ENCODE measurements around the gene LSM6.

LSM6 gene

GRCh38 chr4:146142768-146143167 is 32.8 kb upstream of the LSM6 start:
- H3K4me1 ChIP-seq (ENCODE audit: low read depth, poor library complexity, severe bottlenecking): no peaks in the 10 kb centered on the region

GRCh38 chr4:146143888-146144287 is 31.6 kb upstream of the LSM6 start:
- no peak overlapping the region for H2AFZ ChIP-seq (ENCODE audit: low read depth)
- H3K4me3 ChIP-seq (IDR thresholded peaks at IDR 0.05; ENCODE audit: insufficient read depth, low read depth, low read length): no peak overlapping the region
- no peak overlapping the region for H3K9ac ChIP-seq
- H3K36me3 ChIP-seq (ENCODE audit: insufficient read depth): no peaks in the 10 kb centered on the region
- no peaks in the 10 kb centered on the region for H3K4me1 ChIP-seq (ENCODE audit: low read depth, poor library complexity, severe bottlenecking)
- TF ChIP-seq CTCF (conservative IDR thresholded peaks at IDR 0.05; ENCODE audit: low read depth, low read length): no peak
- no peaks in the 10 kb centered on the region for H3K27me3 ChIP-seq (ENCODE audit: insufficient read depth, low read depth)
- H3K27ac ChIP-seq: no peak overlapping the region
- no peak overlapping the region for H3K4me2 ChIP-seq
- no peaks in the 10 kb centered on the region for H3K79me2 ChIP-seq (ENCODE audit: insufficient read depth, low read depth)
- H4K20me1 ChIP-seq (ENCODE audit: insufficient read depth): no peaks in the 10 kb centered on the region

More at GRCh38 chr4:146142768-146143167, 32.8 kb upstream of the LSM6 start:
- Histone ChIP-seq H4K20me1 (ENCODE audit: insufficient read depth) (no peaks in the 10 kb centered on the region), H3K79me2 (ENCODE audit: insufficient read depth, low read depth) (no peaks in the 10 kb centered on the region), H3K27me3 (ENCODE audit: insufficient read depth, low read depth) (no peaks in the 10 kb centered on the region), H3K4me2 (no peak overlapping the region), H3K36me3 (ENCODE audit: insufficient read depth) (no peaks in the 10 kb centered on the region), H3K27ac (no peak overlapping the region), H3K9ac (no peak overlapping the region), H2AFZ (ENCODE audit: low read depth) (no peak overlapping the region), H3K4me3 (IDR thresholded peaks at IDR 0.05; ENCODE audit: insufficient read depth, low read depth, low read length) (no peak overlapping the region)
- TF ChIP-seq CTCF (conservative IDR thresholded peaks at IDR 0.05; ENCODE audit: low read depth, low read length): no peak

GRCh38 chr4:146146918-146147317 is 28.6 kb upstream of the LSM6 start:
- H3K36me3 ChIP-seq (ENCODE audit: insufficient read depth): no peaks in the 10 kb centered on the region
- no peak for TF ChIP-seq CTCF (conservative IDR thresholded peaks at IDR 0.05; ENCODE audit: low read depth, low read length)

GRCh38 chr4:146148021-146148420 is 27.5 kb upstream of the LSM6 start:
- H3K9ac ChIP-seq: no peak overlapping the region
- no peak for TF ChIP-seq CTCF (conservative IDR thresholded peaks at IDR 0.05; ENCODE audit: low read depth, low read length)
- no peaks in the 10 kb centered on the region for H3K4me1 ChIP-seq (ENCODE audit: low read depth, poor library complexity, severe bottlenecking)
- no peak overlapping the region for H3K4me3 ChIP-seq (IDR thresholded peaks at IDR 0.05; ENCODE audit: insufficient read depth, low read depth, low read length)
- H4K20me1 ChIP-seq (ENCODE audit: insufficient read depth): no peaks in the 10 kb centered on the region
- no peaks in the 10 kb centered on the region for H3K36me3 ChIP-seq (ENCODE audit: insufficient read depth)
- no peak overlapping the region for H2AFZ ChIP-seq (ENCODE audit: low read depth)
- no peak overlapping the region for H3K4me2 ChIP-seq
- no peaks in the 10 kb centered on the region for H3K79me2 ChIP-seq (ENCODE audit: insufficient read depth, low read depth)
- H3K27ac ChIP-seq: no peak overlapping the region
- H3K27me3 ChIP-seq (ENCODE audit: insufficient read depth, low read depth): no peaks in the 10 kb centered on the region

More at GRCh38 chr4:146146918-146147317, 28.6 kb upstream of the LSM6 start:
- H3K27me3 ChIP-seq (ENCODE audit: insufficient read depth, low read depth): no peaks in the 10 kb centered on the region
- no peak overlapping the region for H3K4me3 ChIP-seq (IDR thresholded peaks at IDR 0.05; ENCODE audit: insufficient read depth, low read depth, low read length)
- H3K4me1 ChIP-seq (ENCODE audit: low read depth, poor library complexity, severe bottlenecking): no peaks in the 10 kb centered on the region
- H3K9ac ChIP-seq: no peak overlapping the region
- H3K79me2 ChIP-seq (ENCODE audit: insufficient read depth, low read depth): no peaks in the 10 kb centered on the region
- H2AFZ ChIP-seq (ENCODE audit: low read depth): no peak overlapping the region
- no peaks in the 10 kb centered on the region for H4K20me1 ChIP-seq (ENCODE audit: insufficient read depth)
- no peak overlapping the region for H3K4me2 ChIP-seq
- H3K27ac ChIP-seq: no peak overlapping the region

All from KMS-11 (cell line).